RWPE2 (cell line): ENCODE data around the gene EIF1.
"Not testable (repeated sequence)": the region's sequence is repeated elsewhere in the genome, so short reads cannot be mapped to it uniquely, and the experiment has no call there.

Experiments
- ATAC-seq: fragments of 200-7000 bp; cut with Tn5 transposase; 3 replicates; pipeline ENCODE4 v1.9.1; 2021; ENCODE audit warnings: low read depth
- DNase-seq: peaks from one replicate; pipeline ENCODE4 v3.0.0-alpha.2; 2020; ENCODE audit warnings: low spot score
- H3K27ac ChIP-seq: fragments of 450-650 bp; 2 replicates; pipeline ENCODE4 v1.5.1; 2017; ENCODE audit warnings: mild to moderate bottlenecking; ENCODE audit not compliant: poor library complexity, severe bottlenecking
- H3K27me3 ChIP-seq: fragments of 250-450 bp; sonication (Bioruptor Pico); 2 replicates; pipeline ENCODE4 v1.5.1; 2021; ENCODE audit warnings: mild to moderate bottlenecking, moderate library complexity; ENCODE audit not compliant: insufficient read depth, poor library complexity, severe bottlenecking
- H3K36me3 ChIP-seq: fragments of 250-450 bp; sonication (Bioruptor Pico); 2 replicates; pipeline ENCODE4 v1.5.1; 2020; ENCODE audit warnings: low read depth, mild to moderate bottlenecking, moderate library complexity
- H3K4me1 ChIP-seq: fragments of 250-450 bp; sonication (Bioruptor Pico); 2 replicates; pipeline ENCODE4 v1.5.1; 2021; ENCODE audit warnings: mild to moderate bottlenecking, moderate library complexity; ENCODE audit not compliant: insufficient read depth, poor library complexity, severe bottlenecking
- H3K4me3 ChIP-seq: fragments of 250-450 bp; sonication (Bioruptor Pico); 2 replicates; pipeline ENCODE4 v1.5.1; 2021; ENCODE audit warnings: mild to moderate bottlenecking, moderate library complexity; ENCODE audit not compliant: severe bottlenecking
- H3K9me3 ChIP-seq: fragments of 250-450 bp; sonication (Bioruptor Pico); 2 replicates; pipeline ENCODE4 v1.5.1; 2021; ENCODE audit warnings: mild to moderate bottlenecking, moderate library complexity; ENCODE audit not compliant: severe bottlenecking
- CTCF ChIP-seq: fragments of 450-650 bp; IDR thresholded peaks from one replicate; pipeline ENCODE4 v1.5.1; 2017; ENCODE audit warnings: mild to moderate bottlenecking, moderate library complexity; ENCODE audit not compliant: poor library complexity, severe bottlenecking

Gene EIF1

GRCh38 chr17:41692722-41693521, 4.2 kb downstream of the EIF1 start:
- peaks cover 44% of the 10 kb centered on the region for H3K36me3 ChIP-seq
- ATAC-seq: peak; percentile 1; the same call in 2 of the 3 replicates
- no peak overlapping the region for H3K27ac ChIP-seq
- no peak for TF ChIP-seq CTCF
- no peaks in the 10 kb centered on the region for H3K27me3 ChIP-seq
- no peaks in the 10 kb centered on the region for H3K9me3 ChIP-seq
- peaks cover 3% of the 10 kb centered on the region for H3K4me1 ChIP-seq
- DNase-seq: no peak
- no peak overlapping the region for H3K4me3 ChIP-seq

GRCh38 chr17:41695134-41695661, 6.5 kb downstream of the EIF1 start:
- H3K4me1 ChIP-seq: peaks cover 3% of the 10 kb centered on the region
- no peak overlapping the region for H3K27ac ChIP-seq
- DNase-seq: no peak
- no peak overlapping the region for H3K4me3 ChIP-seq
- no peaks in the 10 kb centered on the region for H3K27me3 ChIP-seq
- H3K9me3 ChIP-seq: no peaks in the 10 kb centered on the region
- ATAC-seq: no peak
- TF ChIP-seq CTCF: no peak
- peaks cover 31% of the 10 kb centered on the region for H3K36me3 ChIP-seq

DNA sequence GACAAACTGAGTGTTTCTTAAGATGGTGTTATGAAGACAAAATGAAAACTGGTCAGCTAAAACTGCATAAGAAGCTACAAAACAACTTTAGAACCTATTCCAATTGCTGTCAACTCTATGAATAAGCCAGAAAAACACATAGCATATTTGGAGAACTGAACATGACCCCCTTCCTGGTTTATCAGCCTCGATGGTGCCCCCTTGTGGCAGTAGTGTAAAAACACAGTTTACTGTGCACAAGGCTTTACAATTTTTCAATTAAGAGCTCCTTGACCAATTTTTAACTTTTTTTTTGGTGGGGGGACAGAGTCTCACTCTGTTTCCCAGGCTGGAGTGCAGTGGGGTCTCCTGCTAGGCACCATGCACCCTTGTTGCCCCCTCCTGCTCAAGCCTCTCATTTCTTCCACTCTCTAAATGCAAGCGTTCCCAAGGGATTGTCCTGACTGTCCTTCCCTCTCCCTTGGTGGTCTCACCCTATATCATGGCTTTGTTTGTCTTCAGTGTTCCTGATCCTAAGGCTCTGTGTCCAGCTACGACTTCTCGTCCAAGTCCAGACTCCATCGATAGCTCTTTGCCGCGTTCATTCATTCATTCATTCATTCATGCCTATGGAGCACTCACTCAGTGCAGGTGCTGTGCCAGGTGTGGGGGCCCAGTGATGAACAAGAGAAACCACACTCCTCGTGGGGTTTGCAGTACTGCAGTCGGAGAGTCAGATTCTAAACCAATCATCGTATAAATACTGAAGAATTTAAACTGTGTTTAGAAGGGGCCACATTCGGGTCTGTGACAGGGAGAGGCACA, 7.5 kb downstream of the EIF1 start:
- TF ChIP-seq CTCF: peak; percentile 90
- no peaks in the 10 kb centered on the region for H3K9me3 ChIP-seq
- no peak overlapping the region for H3K27ac ChIP-seq
- ATAC-seq (0 out of 3 replicates have a peak, but pooled peaks have one; percentile 13), DNase-seq (no peak)
- H3K36me3 ChIP-seq: peaks cover 21% of the 10 kb centered on the region
- no peak overlapping the region for H3K4me3 ChIP-seq
- no peaks in the 10 kb centered on the region for H3K27me3 ChIP-seq
- H3K4me1 ChIP-seq: no peaks in the 10 kb centered on the region

DNA sequence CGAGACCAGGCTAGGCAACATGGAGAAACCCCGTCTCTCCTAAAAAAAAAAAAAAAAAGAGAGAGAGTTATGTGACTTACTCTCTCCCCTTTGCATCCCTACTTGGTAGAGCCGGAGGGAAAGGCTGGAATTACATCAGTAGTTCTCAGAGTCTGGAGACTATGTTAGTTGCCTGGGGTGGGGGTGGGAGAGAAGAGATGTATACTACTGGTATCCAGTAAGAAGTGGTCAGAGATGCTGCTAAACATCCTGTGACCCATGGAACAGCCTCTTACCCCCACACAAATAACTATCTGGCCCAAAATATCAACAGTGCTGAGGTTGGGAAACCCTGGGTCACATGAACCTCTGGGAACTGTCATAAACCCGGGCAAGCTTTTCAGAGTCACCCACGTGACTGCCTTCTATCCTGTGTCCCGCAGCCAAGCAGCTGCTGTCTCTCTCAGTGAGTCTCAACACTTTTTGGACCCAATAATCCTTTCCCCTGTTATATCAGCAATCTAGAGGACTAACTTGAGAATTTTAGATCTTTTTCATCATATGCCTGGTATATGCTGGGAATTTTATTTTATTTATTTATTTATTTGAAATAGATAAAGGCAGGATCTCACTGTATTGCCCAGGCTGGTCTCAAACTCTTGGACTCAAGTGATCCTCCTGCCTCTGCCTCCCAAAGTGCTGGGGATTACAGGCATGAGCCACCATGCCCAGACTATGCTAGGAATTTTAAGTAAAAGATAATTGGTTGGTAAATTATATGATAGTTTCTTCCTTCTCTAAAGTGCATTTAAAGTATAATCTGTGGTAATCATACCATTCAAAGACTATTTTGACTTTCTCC, 8.7 kb downstream of the EIF1 start:
- H3K27ac ChIP-seq: no peak overlapping the region
- ATAC-seq (no peak), DNase-seq (no peak)
- no peak overlapping the region for H3K4me3 ChIP-seq
- H3K27me3 ChIP-seq: no peaks in the 10 kb centered on the region
- peaks cover 9% of the 10 kb centered on the region for H3K36me3 ChIP-seq
- no peaks in the 10 kb centered on the region for H3K4me1 ChIP-seq
- no peaks in the 10 kb centered on the region for H3K9me3 ChIP-seq
- no peak for TF ChIP-seq CTCF

- H3K27me3 ChIP-seq, H3K4me3 ChIP-seq: not testable (repeated sequence)
These were observed 12.2 kb downstream of the EIF1 start for GRCh38 chr17:41700843-41701242.

More at GRCh38 chr17:41700843-41701242, 12.2 kb downstream of the EIF1 start:
- not testable (repeated sequence) for DNase-seq, H3K9me3 ChIP-seq, H3K4me1 ChIP-seq, ATAC-seq, H3K27ac ChIP-seq, H3K36me3 ChIP-seq
